Measurements from ENCODE around the gene KANK2. TPM values are rescaled to one million over a fixed set of nuclear protein-coding genes. Genes with fewer than 3 reads are reported as not detected.

The KANK2 gene
- total and polyA plus RNA-seq, 10 of the 15 experiments (the other 5 are each of a cell fraction or from before 2014, with no cell fraction given): 4.9 to 33.0 (median 21.0) TPM

- CTCF ChIA-PET: interaction anchor here (1.0 kb wide), 1 partner anchor 10 kb away, joined by 3 read pairs; no protein-coding TSS in a partner anchor
- FAIRE-seq (no peak), DNase-seq (ENCODE audit: low read depth, low spot score) (no peak), ATAC-seq (no peak)
- no peak for TF ChIP-seq MEF2A (IDR thresholded peaks at IDR 0.05; ENCODE audit: insufficient read depth, low read depth, low read length)
- TF ChIP-seq FOXK2 (IDR thresholded peaks at IDR 0.05): no peak
- TF ChIP-seq, protein P1, sequence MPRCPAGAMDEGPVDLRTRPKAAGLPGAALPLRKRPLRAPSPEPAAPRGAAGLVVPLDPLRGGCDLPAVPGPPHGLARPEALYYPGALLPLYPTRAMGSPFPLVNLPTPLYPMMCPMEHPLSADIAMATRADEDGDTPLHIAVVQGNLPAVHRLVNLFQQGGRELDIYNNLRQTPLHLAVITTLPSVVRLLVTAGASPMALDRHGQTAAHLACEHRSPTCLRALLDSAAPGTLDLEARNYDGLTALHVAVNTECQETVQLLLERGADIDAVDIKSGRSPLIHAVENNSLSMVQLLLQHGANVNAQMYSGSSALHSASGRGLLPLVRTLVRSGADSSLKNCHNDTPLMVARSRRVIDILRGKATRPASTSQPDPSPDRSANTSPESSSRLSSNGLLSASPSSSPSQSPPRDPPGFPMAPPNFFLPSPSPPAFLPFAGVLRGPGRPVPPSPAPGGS (IDR thresholded peaks at IDR 0.05; ENCODE audit: borderline replicate concordance, insufficient read depth, low read depth, low read length, poor library complexity, severe bottlenecking): no peak
- TF ChIP-seq BACH1 (IDR thresholded peaks at IDR 0.05; ENCODE audit: borderline replicate concordance): no peak
- no peak for TF ChIP-seq POLR2AphosphoS5 (IDR thresholded peaks at IDR 0.05; ENCODE audit: low read length)
- TF ChIP-seq CHD4 (IDR thresholded peaks at IDR 0.05): no peak
- TF ChIP-seq HDAC2 (IDR thresholded peaks at IDR 0.05): no peak
- no peak for TF ChIP-seq MXI1 (IDR thresholded peaks at IDR 0.05; ENCODE audit: low read depth, low read length)
- TF ChIP-seq TAF1 (IDR thresholded peaks at IDR 0.05; ENCODE audit: borderline replicate concordance, low read depth, low read length): no peak
- no peak for TF ChIP-seq RAD51 (IDR thresholded peaks at IDR 0.05)
- TF ChIP-seq SRF (IDR thresholded peaks at IDR 0.05; ENCODE audit: low read depth in 2 of 2, low read length in 2 of 2): no peak
- no peak for TF ChIP-seq SP1 (IDR thresholded peaks at IDR 0.05; ENCODE audit: low read depth, low read length)
- TF ChIP-seq ASH2L (IDR thresholded peaks at IDR 0.05; ENCODE audit: borderline replicate concordance, low read depth): no peak
- SMC1A ChIA-PET (ENCODE audit: uncharacterized antibody, unreplicated experiment): interaction anchor here (1.1 kb wide), 1 partner anchor 17 kb away, joined by 4 read pairs; no protein-coding TSS in a partner anchor
- Histone ChIP-seq H3K27ac (ENCODE audit: control insufficient read depth, insufficient read depth) (no peak overlapping the region), H3K27me3 (replicated peaks in 1 of 2; ENCODE audit: control insufficient read depth in 2 of 2, insufficient read depth in 2 of 2, low read length in 1 of 2) (no peaks in the 10 kb centered on the region), H2AFZ (ENCODE audit: control insufficient read depth, low read depth, low read length) (no peak overlapping the region), H3K9me3 (replicated peaks; ENCODE audit: control insufficient read depth, insufficient read depth, low read length) (no peaks in the 10 kb centered on the region; the same call in 2 of the 3 replicates), H3K4me3 (no peak overlapping the region), H4K20me1 (ENCODE audit: control insufficient read depth, insufficient read depth) (no peaks in the 10 kb centered on the region), H3K79me2 (ENCODE audit: control insufficient read depth, insufficient read depth, low read length) (no peaks in the 10 kb centered on the region), H3K4me1 (ENCODE audit: control insufficient read depth, insufficient read depth, low read length) (no peaks in the 10 kb centered on the region), H3K36me3 (ENCODE audit: control insufficient read depth in 2 of 2, insufficient read depth in 2 of 2, low read length in 1 of 2) (no peaks in the 10 kb centered on the region), H3K9ac (ENCODE audit: control insufficient read depth, insufficient read depth, low read length) (no peak overlapping the region), H3K4me2 (ENCODE audit: control insufficient read depth, insufficient read depth) (no peak overlapping the region)
- intact Hi-C loops (cut with micrococcal nuclease; ENCODE audit: unreplicated experiment): no loop called here
- BruUV-seq (replicated peaks): no TSS peak
- whole genome bisulfite sequencing (ENCODE audit: insufficient coverage, insufficient replicate concordance, low lambda C conversion rate, missing lambda C conversion rate): 56% methylated on average over 6 of the region's 6 CpGs
- RAD21 ChIA-PET (ENCODE audit: unreplicated experiment): no interaction called here
- in situ Hi-C loops (cut with MboI): no loop called here
- POLR2A ChIA-PET: interaction anchor here (0.6 to 1.5 kb wide), 2 partner anchors 13 to 26 kb away, joined by 3 to 4 read pairs; no protein-coding TSS in a partner anchor
Observed at GRCh38 chr19:11214387-11214786, 17.0 kb upstream of the KANK2 start.

Data from GM12878 (cell line).